ENCODE results near the gene HOXA10. TPM values are rescaled to one million over a fixed set of nuclear protein-coding genes. Genes with fewer than 3 reads are reported as not detected.

The HOXA10 gene
- total RNA-seq, result under 1 TPM; 0.10 to 0.21 TPM
- long read RNA-seq, result 0 reads

GRCh38 chr7:27173956-27174873 lies at the start of gene HOXA10:
TSS of gene HOXA10 (minus strand) at chr7:27174320. CDS start at chr7:27174306, 14 bp downstream.
- no peak for DNase-seq
- no peak for ATAC-seq
- intact Hi-C loops (cut with DNase I), result no loop called here

GRCh38 chr7:27221201-27221797 lies 47.2 kb upstream of the HOXA10 start:
- intact Hi-C loops (cut with DNase I), result no loop called here
- no peak for DNase-seq
- ATAC-seq, result no peak

- ATAC-seq (peak; percentile 15 to 31), DNase-seq (no peak)
- intact Hi-C loops (cut with DNase I), result no loop called here
Measured at GRCh38 chr7:27220440-27220955, 46.4 kb upstream of the HOXA10 start.

- intact Hi-C loops (cut with DNase I), result no loop called here
- DNase-seq, result no peak
- no peak for ATAC-seq
Measured at GRCh38 chr7:27219821-27220220, 45.7 kb upstream of the HOXA10 start.

- intact Hi-C loops (cut with DNase I), result no loop called here
- DNase-seq (no peak), ATAC-seq (no peak)
Measured at GRCh38 chr7:27217951-27218350, 43.8 kb upstream of the HOXA10 start.

- no peak for DNase-seq
- intact Hi-C loops (cut with DNase I), result no loop called here
Measured at GRCh38 chr7:27215356-27215755, 41.2 kb upstream of the HOXA10 start.

GRCh38 chr7:27214239-27214950 lies 40.3 kb upstream of the HOXA10 start:
- intact Hi-C loops (cut with DNase I), result no loop called here
- no peak for ATAC-seq
- no peak for DNase-seq

More at GRCh38 chr7:27215356-27215755, 41.2 kb upstream of the HOXA10 start:
- ATAC-seq, result no peak

- no peak for DNase-seq
- no peak for ATAC-seq
- intact Hi-C loops (cut with DNase I), result no loop called here
Measured at GRCh38 chr7:27213433-27214238, 39.5 kb upstream of the HOXA10 start.

GRCh38 chr7:27212497-27213432 lies 38.6 kb upstream of the HOXA10 start:
- no peak for ATAC-seq
- intact Hi-C loops (cut with DNase I), result no loop called here

GRCh38 chr7:27211764-27212204 lies 37.7 kb upstream of the HOXA10 start:
- intact Hi-C loops (cut with DNase I), result no loop called here
- no peak for ATAC-seq

More at GRCh38 chr7:27212497-27213432, 38.6 kb upstream of the HOXA10 start:
- DNase-seq, result no peak

GRCh38 chr7:27211084-27211446 lies 36.9 kb upstream of the HOXA10 start:
- intact Hi-C loops (cut with DNase I), result no loop called here
- ATAC-seq (no peak), DNase-seq (no peak)

More at GRCh38 chr7:27211764-27212204, 37.7 kb upstream of the HOXA10 start:
- DNase-seq, result no peak

GRCh38 chr7:27210441-27211083 lies 36.4 kb upstream of the HOXA10 start:
- intact Hi-C loops (cut with DNase I), result no loop called here
- peak; percentile 56 to 68 for ATAC-seq
- peak; percentile 62 for DNase-seq

- DNase-seq (no peak), ATAC-seq (no peak)
- intact Hi-C loops (cut with DNase I), result loop anchor here (5.0 to 10.0 kb wide), 4 partner anchors 365 to 885 kb away; no protein-coding TSS in a partner anchor
Measured at GRCh38 chr7:27209933-27210440, 35.9 kb upstream of the HOXA10 start.

GRCh38 chr7:27208998-27209397 lies 34.9 kb upstream of the HOXA10 start:
- no peak for ATAC-seq
- intact Hi-C loops (cut with DNase I), result loop anchor here (5.0 to 10.0 kb wide), 4 partner anchors 366 to 886 kb away; no protein-coding TSS in a partner anchor

GRCh38 chr7:27207348-27207985 lies 33.3 kb upstream of the HOXA10 start:
- no peak for ATAC-seq
- DNase-seq, result no peak
- intact Hi-C loops (cut with DNase I), result loop anchor here (5.0 to 10.0 kb wide), 4 partner anchors 367 to 887 kb away; no protein-coding TSS in a partner anchor

More at GRCh38 chr7:27208998-27209397, 34.9 kb upstream of the HOXA10 start:
- DNase-seq, result no peak

All from left cardiac atrium (tissue), 4 donors.